Measurements from ENCODE around the gene RAD23A. TPM values are rescaled to one million over a fixed set of nuclear protein-coding genes. Genes with fewer than 3 reads are reported as not detected.
"Not testable (repeated sequence)": the region's sequence is repeated elsewhere in the genome, so short reads cannot be mapped to it uniquely, and the experiment has no call there.

Gene RAD23A
- total RNA-seq, 1 donor from 2014 or later = 71.6 TPM

DNA sequence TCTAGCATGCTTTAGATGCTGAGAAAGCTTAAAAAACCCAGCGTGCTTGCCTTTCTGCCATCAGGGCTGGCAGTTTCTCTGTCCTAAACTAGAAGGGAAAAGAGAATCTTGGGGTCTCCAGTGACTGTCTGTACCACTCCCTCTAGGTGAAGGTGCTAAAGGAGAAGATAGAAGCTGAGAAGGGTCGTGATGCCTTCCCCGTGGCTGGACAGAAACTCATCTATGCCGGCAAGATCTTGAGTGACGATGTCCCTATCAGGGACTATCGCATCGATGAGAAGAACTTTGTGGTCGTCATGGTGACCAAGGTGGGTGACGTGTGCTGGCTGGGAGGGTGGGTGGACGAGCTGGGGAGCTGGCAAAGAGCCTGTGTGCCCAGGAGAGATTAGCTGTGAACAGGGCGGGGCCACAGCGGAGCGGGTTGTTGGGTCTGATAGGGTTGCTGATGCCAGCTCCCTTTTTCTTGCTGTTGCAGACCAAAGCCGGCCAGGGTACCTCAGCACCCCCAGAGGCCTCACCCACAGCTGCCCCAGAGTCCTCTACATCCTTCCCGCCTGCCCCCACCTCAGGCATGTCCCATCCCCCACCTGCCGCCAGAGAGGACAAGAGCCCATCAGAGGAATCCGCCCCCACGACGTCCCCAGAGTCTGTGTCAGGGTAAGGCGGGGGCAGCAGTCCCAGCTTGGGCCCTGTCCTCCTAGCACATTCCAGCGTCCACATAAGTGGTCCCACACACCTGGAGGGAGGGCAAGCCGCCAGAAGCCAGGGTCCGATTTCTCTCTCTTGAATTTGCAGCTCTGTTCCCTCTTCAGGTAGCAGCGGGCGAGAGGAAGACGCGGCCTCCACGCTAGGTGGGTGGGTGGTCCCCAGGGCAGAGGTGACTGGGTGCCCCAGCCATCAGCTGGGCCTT is 2.3 kb downstream of the RAD23A start:
- H3K27me3 Mint-ChIP-seq (ENCODE audit: low read depth) = no peaks in the 10 kb centered on the region
- H3K9me3 Mint-ChIP-seq (ENCODE audit: low read depth) = no peaks in the 10 kb centered on the region
- H3K4me3 Mint-ChIP-seq (ENCODE audit: unreplicated experiment) = no peak overlapping the region
- TF ChIP-seq, protein P1, sequence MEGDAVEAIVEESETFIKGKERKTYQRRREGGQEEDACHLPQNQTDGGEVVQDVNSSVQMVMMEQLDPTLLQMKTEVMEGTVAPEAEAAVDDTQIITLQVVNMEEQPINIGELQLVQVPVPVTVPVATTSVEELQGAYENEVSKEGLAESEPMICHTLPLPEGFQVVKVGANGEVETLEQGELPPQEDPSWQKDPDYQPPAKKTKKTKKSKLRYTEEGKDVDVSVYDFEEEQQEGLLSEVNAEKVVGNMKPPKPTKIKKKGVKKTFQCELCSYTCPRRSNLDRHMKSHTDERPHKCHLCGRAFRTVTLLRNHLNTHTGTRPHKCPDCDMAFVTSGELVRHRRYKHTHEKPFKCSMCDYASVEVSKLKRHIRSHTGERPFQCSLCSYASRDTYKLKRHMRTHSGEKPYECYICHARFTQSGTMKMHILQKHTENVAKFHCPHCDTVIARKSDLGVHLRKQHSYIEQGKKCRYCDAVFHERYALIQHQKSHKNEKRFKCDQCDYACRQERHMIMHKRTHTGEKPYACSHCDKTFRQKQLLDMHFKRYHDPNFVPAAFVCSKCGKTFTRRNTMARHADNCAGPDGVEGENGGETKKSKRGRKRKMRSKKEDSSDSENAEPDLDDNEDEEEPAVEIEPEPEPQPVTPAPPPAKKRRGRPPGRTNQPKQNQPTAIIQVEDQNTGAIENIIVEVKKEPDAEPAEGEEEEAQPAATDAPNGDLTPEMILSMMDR (IDR thresholded peaks at IDR 0.05) = no peak
- H3K27ac Mint-ChIP-seq (ENCODE audit: unreplicated experiment) = peak overlapping the region; percentile 78
- peaks cover 31% of the 10 kb centered on the region for H3K36me3 Mint-ChIP-seq (ENCODE audit: low read depth)
- DNase-seq (ENCODE audit: low spot score) = no peak
- peaks cover 56% of the 10 kb centered on the region for H3K4me1 Mint-ChIP-seq (ENCODE audit: low read depth)

DNA sequence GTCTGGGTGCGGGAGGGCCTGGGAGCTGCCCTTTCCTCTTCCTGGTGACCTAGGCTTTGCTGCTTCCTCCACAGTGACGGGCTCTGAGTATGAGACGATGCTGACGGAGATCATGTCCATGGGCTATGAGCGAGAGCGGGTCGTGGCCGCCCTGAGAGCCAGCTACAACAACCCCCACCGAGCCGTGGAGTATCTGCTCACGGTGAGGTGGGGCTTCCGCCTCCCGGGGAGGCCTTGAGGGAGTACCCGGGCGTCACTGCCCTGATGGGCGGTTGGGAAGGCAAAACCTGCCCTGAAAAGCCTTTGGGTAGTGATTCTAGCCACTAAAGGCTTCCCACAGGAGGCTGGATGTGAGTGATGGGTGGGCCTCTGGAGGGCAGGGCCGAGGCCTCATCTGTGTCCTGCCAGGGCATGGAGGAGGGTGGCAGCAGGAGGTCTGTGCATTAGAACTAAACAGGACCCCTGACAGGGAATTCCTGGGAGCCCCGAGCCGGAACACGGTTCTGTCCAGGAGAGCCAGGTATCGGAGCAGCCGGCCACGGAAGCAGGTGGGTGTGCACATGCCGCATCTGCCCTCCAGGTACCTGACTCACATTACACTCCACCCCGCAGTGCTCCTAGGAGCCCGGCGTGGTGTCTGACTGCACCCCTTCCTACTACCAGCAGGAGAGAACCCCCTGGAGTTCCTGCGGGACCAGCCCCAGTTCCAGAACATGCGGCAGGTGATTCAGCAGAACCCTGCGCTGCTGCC is 3.1 kb downstream of the RAD23A start:
- no peak overlapping the region for H3K27ac Mint-ChIP-seq (ENCODE audit: unreplicated experiment)
- no peak for DNase-seq (ENCODE audit: low spot score)
- TF ChIP-seq, protein P1 (IDR thresholded peaks at IDR 0.05) = no peak
- H3K27me3 Mint-ChIP-seq (ENCODE audit: low read depth) = no peaks in the 10 kb centered on the region
- no peak overlapping the region for H3K4me3 Mint-ChIP-seq (ENCODE audit: unreplicated experiment)
- H3K4me1 Mint-ChIP-seq (ENCODE audit: low read depth) = peaks cover 57% of the 10 kb centered on the region
- no peaks in the 10 kb centered on the region for H3K9me3 Mint-ChIP-seq (ENCODE audit: low read depth)
- peaks cover 24% of the 10 kb centered on the region for H3K36me3 Mint-ChIP-seq (ENCODE audit: low read depth)

DNA sequence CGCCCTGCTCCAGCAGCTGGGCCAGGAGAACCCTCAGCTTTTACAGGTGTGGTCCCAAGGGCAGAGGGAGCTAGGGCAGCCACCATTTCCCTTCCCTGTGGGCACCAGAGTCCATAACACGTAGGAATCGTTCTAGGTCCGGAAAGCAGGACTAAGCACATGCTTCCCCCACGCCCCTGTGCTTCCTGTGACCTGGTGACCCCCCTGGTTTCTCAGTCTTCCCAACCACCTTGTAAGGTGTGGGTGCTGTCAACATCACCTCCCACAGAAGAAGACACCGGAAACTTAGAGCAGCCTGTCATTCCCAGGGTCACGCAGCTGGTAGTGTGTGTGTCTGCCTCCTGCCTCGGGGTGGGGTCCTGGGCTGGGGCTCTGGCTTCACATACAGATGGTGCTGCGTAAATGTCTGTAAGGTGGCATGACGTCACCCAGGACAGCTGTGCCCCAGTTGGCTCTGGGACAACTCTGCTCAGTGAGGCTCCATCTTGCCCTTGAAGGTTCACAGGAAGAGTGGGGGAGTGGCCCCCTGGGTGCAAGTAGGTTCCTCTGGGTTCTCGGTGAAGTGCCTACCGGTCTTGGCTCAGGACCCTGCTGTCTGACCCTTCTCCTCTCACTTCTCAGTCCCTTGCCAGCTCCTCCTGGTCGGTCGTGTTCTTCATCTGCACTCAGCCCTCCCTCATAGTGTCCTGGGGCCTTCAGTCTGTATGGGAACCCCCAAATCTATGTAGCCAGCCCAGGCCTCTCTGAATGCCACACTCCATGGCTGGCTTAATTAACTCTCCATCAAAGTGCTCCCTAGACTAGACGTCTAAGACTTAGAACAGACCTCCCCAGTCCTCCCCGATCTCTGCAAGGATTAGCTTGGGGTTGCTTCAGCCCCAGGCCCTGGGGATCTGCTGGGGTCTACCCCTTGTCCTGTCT is 4.0 kb downstream of the RAD23A start:
- Mint-ChIP-seq H3K4me3 (ENCODE audit: unreplicated experiment) (no peak overlapping the region), H3K4me1 (ENCODE audit: low read depth) (peaks cover 61% of the 10 kb centered on the region), H3K27ac (ENCODE audit: unreplicated experiment) (peak overlapping the region; percentile 99), H3K9me3 (ENCODE audit: low read depth) (no peaks in the 10 kb centered on the region), H3K36me3 (ENCODE audit: low read depth) (peaks cover 25% of the 10 kb centered on the region), H3K27me3 (ENCODE audit: low read depth) (no peaks in the 10 kb centered on the region)
- TF ChIP-seq, protein P1 (IDR thresholded peaks at IDR 0.05) = no peak
- DNase-seq (ENCODE audit: low spot score) = no peak

DNA sequence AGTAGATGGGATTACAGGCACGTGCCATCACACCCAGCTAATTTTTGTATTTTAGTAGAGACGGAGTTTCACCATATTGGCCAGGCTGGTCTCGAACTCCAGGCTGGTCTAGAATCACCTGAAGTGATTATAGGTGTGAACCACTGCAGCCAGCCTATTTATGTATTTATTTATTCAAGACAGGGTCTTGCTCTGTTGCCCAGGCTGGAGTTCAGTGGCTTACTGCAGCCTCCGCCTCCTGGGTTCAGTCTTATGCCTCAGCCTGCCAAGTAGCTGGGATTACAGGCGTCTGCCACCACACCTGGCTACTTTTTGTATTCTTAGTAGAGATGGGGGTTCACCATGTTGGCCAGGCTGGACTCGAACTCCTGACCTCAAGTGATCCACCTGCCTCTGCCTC is 6.4 kb downstream of the RAD23A start:
- Mint-ChIP-seq H3K4me3 (ENCODE audit: unreplicated experiment) (peak overlapping the region; percentile 51), H3K4me1 (ENCODE audit: low read depth) (peaks cover 70% of the 10 kb centered on the region), H3K27ac (ENCODE audit: unreplicated experiment) (peak overlapping the region; percentile 99), H3K36me3 (ENCODE audit: low read depth) (peaks cover 25% of the 10 kb centered on the region)
- not testable (repeated sequence) for DNase-seq (ENCODE audit: low spot score); H3K27me3 Mint-ChIP-seq (ENCODE audit: low read depth); H3K9me3 Mint-ChIP-seq (ENCODE audit: low read depth)

DNA sequence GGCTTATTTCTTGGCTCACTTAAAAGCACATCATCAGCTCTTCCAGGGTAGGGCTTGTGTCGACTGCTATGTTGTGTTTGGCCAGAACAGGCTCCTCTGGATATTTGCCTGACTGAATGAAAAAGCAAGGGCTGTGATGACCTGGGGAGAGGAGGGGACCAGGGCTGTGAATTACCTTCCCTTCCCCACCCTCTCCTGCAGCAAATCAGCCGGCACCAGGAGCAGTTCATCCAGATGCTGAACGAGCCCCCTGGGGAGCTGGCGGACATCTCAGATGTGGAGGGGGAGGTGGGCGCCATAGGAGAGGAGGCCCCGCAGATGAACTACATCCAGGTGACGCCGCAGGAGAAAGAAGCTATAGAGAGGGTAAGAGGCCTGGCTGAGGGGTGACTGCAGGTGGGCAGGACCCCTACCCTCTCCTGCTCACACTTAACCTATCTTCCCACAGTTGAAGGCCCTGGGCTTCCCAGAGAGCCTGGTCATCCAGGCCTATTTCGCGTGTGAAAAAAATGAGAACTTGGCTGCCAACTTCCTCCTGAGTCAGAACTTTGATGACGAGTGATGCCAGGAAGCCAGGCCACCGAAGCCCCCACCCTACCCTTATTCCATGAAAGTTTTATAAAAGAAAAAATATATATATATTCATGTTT is 7.0 kb downstream of the RAD23A start:
- TF ChIP-seq, protein P1 (IDR thresholded peaks at IDR 0.05) = no peak
- Mint-ChIP-seq H3K27me3 (ENCODE audit: low read depth) (no peaks in the 10 kb centered on the region), H3K4me3 (ENCODE audit: unreplicated experiment) (peak overlapping the region; percentile 51), H3K36me3 (ENCODE audit: low read depth) (peaks cover 25% of the 10 kb centered on the region), H3K4me1 (ENCODE audit: low read depth) (peaks cover 70% of the 10 kb centered on the region), H3K9me3 (ENCODE audit: low read depth) (no peaks in the 10 kb centered on the region), H3K27ac (ENCODE audit: unreplicated experiment) (peak overlapping the region; percentile 99)
- no peak for DNase-seq (ENCODE audit: low spot score)
